Measurements from ENCODE around the gene JAG2.

- TF ChIP-seq CTCF (IDR thresholded peaks at IDR 0.05; ENCODE audit: low read length) = no peak
- TF ChIP-seq EZH2 (IDR thresholded peaks at IDR 0.05; ENCODE audit: borderline replicate concordance, low read length) = no peak
Observed at GRCh38 chr14:105119408-105120025, 49.1 kb downstream of the JAG2 start.
